Measurements from ENCODE around the gene UGDH.

DNA sequence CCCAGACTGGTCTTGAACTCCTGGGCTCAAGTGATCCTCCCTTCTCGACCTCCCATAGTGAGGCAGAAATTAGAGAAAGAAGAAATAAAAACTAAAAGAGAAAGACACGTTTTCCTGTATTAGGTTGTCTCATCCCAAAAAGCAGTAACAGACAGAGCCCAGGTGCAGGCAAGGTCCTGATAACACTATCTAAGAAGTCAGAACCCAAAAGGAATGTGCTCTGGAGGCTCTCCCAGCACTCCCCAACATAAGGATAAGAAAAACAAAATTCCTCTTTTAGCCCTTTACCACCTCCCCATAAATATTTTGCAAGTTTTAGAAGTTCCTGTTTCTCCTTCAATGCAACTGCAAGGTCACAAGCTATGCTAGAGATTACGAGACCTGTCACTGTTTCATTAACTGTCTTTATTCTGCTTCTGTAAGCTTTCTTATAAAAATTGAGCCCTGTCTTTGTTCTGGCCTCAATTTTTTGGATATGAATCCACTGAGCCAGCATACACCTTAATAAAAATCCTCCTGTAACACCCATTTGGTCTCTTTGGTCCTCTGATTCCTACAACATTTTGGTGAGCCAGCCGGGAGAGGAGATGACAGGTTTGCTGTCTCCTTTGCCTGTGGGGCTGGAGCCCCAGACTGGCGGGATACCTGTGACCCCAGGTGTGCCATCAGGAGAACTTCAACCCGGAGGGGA lies 42.5 kb downstream of the UGDH start:
- TF ChIP-seq, protein P1, sequence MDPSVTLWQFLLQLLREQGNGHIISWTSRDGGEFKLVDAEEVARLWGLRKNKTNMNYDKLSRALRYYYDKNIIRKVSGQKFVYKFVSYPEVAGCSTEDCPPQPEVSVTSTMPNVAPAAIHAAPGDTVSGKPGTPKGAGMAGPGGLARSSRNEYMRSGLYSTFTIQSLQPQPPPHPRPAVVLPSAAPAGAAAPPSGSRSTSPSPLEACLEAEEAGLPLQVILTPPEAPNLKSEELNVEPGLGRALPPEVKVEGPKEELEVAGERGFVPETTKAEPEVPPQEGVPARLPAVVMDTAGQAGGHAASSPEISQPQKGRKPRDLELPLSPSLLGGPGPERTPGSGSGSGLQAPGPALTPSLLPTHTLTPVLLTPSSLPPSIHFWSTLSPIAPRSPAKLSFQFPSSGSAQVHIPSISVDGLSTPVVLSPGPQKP (IDR thresholded peaks at IDR 0.05; ENCODE audit: low read depth, low read length), result no peak
- no peak for TF ChIP-seq SRF (IDR thresholded peaks at IDR 0.05; ENCODE audit: low read depth in 2 of 2, low read length in 2 of 2)
- TF ChIP-seq EZH2 (IDR thresholded peaks at IDR 0.05; ENCODE audit: borderline replicate concordance, control insufficient read depth, low read depth, low read length), result no peak
- TF ChIP-seq, protein P2, sequence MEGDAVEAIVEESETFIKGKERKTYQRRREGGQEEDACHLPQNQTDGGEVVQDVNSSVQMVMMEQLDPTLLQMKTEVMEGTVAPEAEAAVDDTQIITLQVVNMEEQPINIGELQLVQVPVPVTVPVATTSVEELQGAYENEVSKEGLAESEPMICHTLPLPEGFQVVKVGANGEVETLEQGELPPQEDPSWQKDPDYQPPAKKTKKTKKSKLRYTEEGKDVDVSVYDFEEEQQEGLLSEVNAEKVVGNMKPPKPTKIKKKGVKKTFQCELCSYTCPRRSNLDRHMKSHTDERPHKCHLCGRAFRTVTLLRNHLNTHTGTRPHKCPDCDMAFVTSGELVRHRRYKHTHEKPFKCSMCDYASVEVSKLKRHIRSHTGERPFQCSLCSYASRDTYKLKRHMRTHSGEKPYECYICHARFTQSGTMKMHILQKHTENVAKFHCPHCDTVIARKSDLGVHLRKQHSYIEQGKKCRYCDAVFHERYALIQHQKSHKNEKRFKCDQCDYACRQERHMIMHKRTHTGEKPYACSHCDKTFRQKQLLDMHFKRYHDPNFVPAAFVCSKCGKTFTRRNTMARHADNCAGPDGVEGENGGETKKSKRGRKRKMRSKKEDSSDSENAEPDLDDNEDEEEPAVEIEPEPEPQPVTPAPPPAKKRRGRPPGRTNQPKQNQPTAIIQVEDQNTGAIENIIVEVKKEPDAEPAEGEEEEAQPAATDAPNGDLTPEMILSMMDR (IDR thresholded peaks at IDR 0.05 in 2 of 3, conservative IDR thresholded peaks at IDR 0.05 in 1 of 3; ENCODE audit: control insufficient read depth in 2 of 3, extremely low read depth in 1 of 3, insufficient read depth in 1 of 3, low read depth in 3 of 3, low read length in 3 of 3), result no peak
- TF ChIP-seq ZNF217 (IDR thresholded peaks at IDR 0.05), result no peak
- no peak for TF ChIP-seq MEF2A (IDR thresholded peaks at IDR 0.05; ENCODE audit: insufficient read depth, low read depth, low read length)
- no peak for TF ChIP-seq SMC3 (IDR thresholded peaks at IDR 0.05; ENCODE audit: borderline replicate concordance, low read length)
- TF ChIP-seq TARDBP (IDR thresholded peaks at IDR 0.05; ENCODE audit: borderline replicate concordance), result no peak

All from GM12878 (cell line).